ENCODE data around the gene ATP2B2. TPM values are rescaled to one million over a fixed set of nuclear protein-coding genes. Genes with fewer than 3 reads are reported as not detected.

ATP2B2 gene
- total and polyA plus RNA-seq, 2 experiments from 2014 or later = 0.42 to 0.63 TPM

- peaks cover 3% of the 10 kb centered on the region for H3K27me3 Mint-ChIP-seq (ENCODE audit: insufficient read depth, low read depth, poor library complexity)
- Histone ChIP-seq H3K4me2 (no peak overlapping the region), H3K4me3 (no peak overlapping the region), H2AFZ (no peak overlapping the region), H3K27me3 (ENCODE audit: insufficient read depth) (no peaks in the 10 kb centered on the region), H4K20me1 (replicated peaks; ENCODE audit: insufficient read depth) (no peaks in the 10 kb centered on the region), H3F3A (replicated peaks; ENCODE audit: low read depth) (no peaks in the 10 kb centered on the region), H3K79me2 (replicated peaks; ENCODE audit: insufficient read depth) (no peaks in the 10 kb centered on the region), H3K36me3 (ENCODE audit: insufficient read depth) (no peaks in the 10 kb centered on the region), H3K9me2 (ENCODE audit: insufficient read depth) (no peaks in the 10 kb centered on the region), H3K4me1 (ENCODE audit: insufficient read depth) (no peaks in the 10 kb centered on the region), H3K27ac (ENCODE audit: low read depth) (no peak overlapping the region)
- no peak for ATAC-seq
- no peak overlapping the region for H3K4me3 Mint-ChIP-seq
- no peak for TF ChIP-seq ZNF114 (CRISPR knock-in tag; IDR thresholded peaks at IDR 0.05)
- TF ChIP-seq ETS1 (IDR thresholded peaks at IDR 0.05) = no peak
- TF ChIP-seq STAT1 (IDR thresholded peaks at IDR 0.05; ENCODE audit: unreplicated experiment) = no peak
- TF ChIP-seq ZNF331 (CRISPR knock-in tag; IDR thresholded peaks at IDR 0.05; ENCODE audit: low read depth) = no peak
- TF ChIP-seq REST (IDR thresholded peaks at IDR 0.05; ENCODE audit: unreplicated experiment) = no peak
- no peak for TF ChIP-seq EZH2 (IDR thresholded peaks at IDR 0.05; ENCODE audit: low read depth, unreplicated experiment)
- no peak for TF ChIP-seq POLR2AphosphoS5 (IDR thresholded peaks at IDR 0.05; ENCODE audit: low read depth)
- no peak for TF ChIP-seq EZH2phosphoT487 (IDR thresholded peaks at IDR 0.05; ENCODE audit: unreplicated experiment)
- no peak for TF ChIP-seq JUNB (IDR thresholded peaks at IDR 0.05; ENCODE audit: unreplicated experiment)
- no peak for TF ChIP-seq CTCF (conservative IDR thresholded peaks at IDR 0.05; ENCODE audit: low read depth in 2 of 2)
- DNase-seq (ENCODE audit: low spot score) = no peak
- H3K36me3 Mint-ChIP-seq (ENCODE audit: low read depth) = no peaks in the 10 kb centered on the region
- H3K4me1 Mint-ChIP-seq = no peaks in the 10 kb centered on the region
- H3K9me3 Mint-ChIP-seq = no peaks in the 10 kb centered on the region; the same call in 2 of the 3 replicates
- H3K27ac Mint-ChIP-seq = peak overlapping the region; percentile 60
Observed at GRCh38 chr3:10407361-10407760, 98.0 kb downstream of the ATP2B2 start.

Measured in GM23338 (cell line).